ENCODE results near the gene RPIA.

- TF ChIP-seq, protein P1, sequence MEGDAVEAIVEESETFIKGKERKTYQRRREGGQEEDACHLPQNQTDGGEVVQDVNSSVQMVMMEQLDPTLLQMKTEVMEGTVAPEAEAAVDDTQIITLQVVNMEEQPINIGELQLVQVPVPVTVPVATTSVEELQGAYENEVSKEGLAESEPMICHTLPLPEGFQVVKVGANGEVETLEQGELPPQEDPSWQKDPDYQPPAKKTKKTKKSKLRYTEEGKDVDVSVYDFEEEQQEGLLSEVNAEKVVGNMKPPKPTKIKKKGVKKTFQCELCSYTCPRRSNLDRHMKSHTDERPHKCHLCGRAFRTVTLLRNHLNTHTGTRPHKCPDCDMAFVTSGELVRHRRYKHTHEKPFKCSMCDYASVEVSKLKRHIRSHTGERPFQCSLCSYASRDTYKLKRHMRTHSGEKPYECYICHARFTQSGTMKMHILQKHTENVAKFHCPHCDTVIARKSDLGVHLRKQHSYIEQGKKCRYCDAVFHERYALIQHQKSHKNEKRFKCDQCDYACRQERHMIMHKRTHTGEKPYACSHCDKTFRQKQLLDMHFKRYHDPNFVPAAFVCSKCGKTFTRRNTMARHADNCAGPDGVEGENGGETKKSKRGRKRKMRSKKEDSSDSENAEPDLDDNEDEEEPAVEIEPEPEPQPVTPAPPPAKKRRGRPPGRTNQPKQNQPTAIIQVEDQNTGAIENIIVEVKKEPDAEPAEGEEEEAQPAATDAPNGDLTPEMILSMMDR (IDR thresholded peaks at IDR 0.05; ENCODE audit: low read length) = no peak
- TF ChIP-seq EZH2 (IDR thresholded peaks at IDR 0.05; ENCODE audit: borderline replicate concordance, low read length) = no peak
These were observed 34.3 kb upstream of the RPIA start for GRCh38 chr2:88657131-88657530.

All from OCI-LY1 (cell line).